Measurements from ENCODE around the gene MEOX1.

GRCh38 chr17:43611230-43611969 lies 50.3 kb downstream of the MEOX1 start:
- TF ChIP-seq CTCF (IDR thresholded peaks at IDR 0.05) (no peak), POLR2A (IDR thresholded peaks at IDR 0.05) (no peak), POLR2AphosphoS5 (IDR thresholded peaks at IDR 0.05) (no peak)

Measured in prostate gland (tissue), 2 donors.